GM12878 (cell line): ENCODE results near the gene OGDHL. TPM values are rescaled to one million over a fixed set of nuclear protein-coding genes. Genes with fewer than 3 reads are reported as not detected.
A peak's percentile ranks its signal among the peaks of the same experiment; 100 is the strongest.

Source experiments
- ASH2L ChIP-seq: fragments of 300-600, 200-600 bp; sonication (generic); IDR thresholded peaks from 2 replicates; pipeline ENCODE4 v1.6.1; 2017; ENCODE audit warnings: low read depth, mild to moderate bottlenecking, borderline replicate concordance
- BACH1 ChIP-seq: fragments of 450-650 bp; IDR thresholded peaks from 2 replicates; pipeline ENCODE4 v1.6.1; 2017; ENCODE audit warnings: mild to moderate bottlenecking, borderline replicate concordance
- IKZF1 ChIP-seq: fragments of 450-650 bp; conservative IDR thresholded peaks from 2 replicates; pipeline ENCODE4 v1.6.1; 2017; ENCODE audit warnings: antibody characterized with exemption, mild to moderate bottlenecking
- JUND ChIP-seq: IDR thresholded peaks from 2 replicates; pipeline ENCODE4 v1.6.1; 2012; ENCODE audit warnings: low read depth, mild to moderate bottlenecking, low read length, improper control_type of control experiment, moderate library complexity
- MEF2A ChIP-seq: IDR thresholded peaks from 2 replicates; pipeline ENCODE4 v1.6.1; 2011; ENCODE audit warnings: low read depth, mild to moderate bottlenecking, low read length, moderate library complexity; ENCODE audit not compliant: insufficient read depth
- MXI1 ChIP-seq: fragments of 150-350 bp; IDR thresholded peaks from 2 replicates; pipeline ENCODE4 v1.6.1; 2011; ENCODE audit warnings: low read depth, mild to moderate bottlenecking, inconsistent platforms, low read length, improper control_type of control experiment
- NKRF ChIP-seq: fragments of 450-650 bp; conservative IDR thresholded peaks from 2 replicates; pipeline ENCODE4 v1.6.1; 2017; ENCODE audit warnings: mild to moderate bottlenecking, moderate library complexity
- NR2C1 ChIP-seq: fragments of 450-650 bp; IDR thresholded peaks from 2 replicates; pipeline ENCODE4 v1.6.1; 2017; ENCODE audit warnings: antibody characterized with exemption, mild to moderate bottlenecking, moderate library complexity
- POLR2A ChIP-seq: IDR thresholded peaks from 2 replicates; pipeline ENCODE4 v1.6.1; 2011; ENCODE audit warnings: low read depth, mild to moderate bottlenecking, low read length
- RCOR1 ChIP-seq: conservative IDR thresholded peaks from 2 replicates; pipeline ENCODE4 v1.6.1; 2012; ENCODE audit warnings: low read depth, low read length, improper control_type of control experiment
- REST ChIP-seq: IDR thresholded peaks from 2 replicates; pipeline ENCODE4 v1.6.1; 2012; ENCODE audit warnings: mild to moderate bottlenecking, low read depth, low read length
- SMC3 ChIP-seq: IDR thresholded peaks from 2 replicates; pipeline ENCODE4 v1.6.1; 2011; ENCODE audit warnings: low read length, improper control_type of control experiment, borderline replicate concordance
- TAF1 ChIP-seq: IDR thresholded peaks from 2 replicates; pipeline ENCODE4 v1.6.1; 2011; ENCODE audit warnings: mild to moderate bottlenecking, low read depth, low read length, borderline replicate concordance
- USF1 ChIP-seq: IDR thresholded peaks from 2 replicates; pipeline ENCODE4 v1.6.1; 2011; ENCODE audit warnings: borderline replicate concordance, low read depth, mild to moderate bottlenecking, moderate library complexity, mixed read lengths, low read length; ENCODE audit not compliant: insufficient read depth; ENCODE audit errors: extremely low read length
- USF2 ChIP-seq: IDR thresholded peaks from 2 replicates; pipeline ENCODE4 v1.6.1; 2011; ENCODE audit warnings: low read depth, low read length, improper control_type of control experiment, borderline replicate concordance
- ZBTB40 ChIP-seq: fragments of 450-650 bp; IDR thresholded peaks from 2 replicates; pipeline ENCODE4 v1.6.1; 2016; ENCODE audit warnings: mild to moderate bottlenecking, moderate library complexity, borderline replicate concordance
- polyA plus RNA-seq, 11 experiments: library from polyadenylated mRNA; depleted of rRNA in 4 of 11; unstranded in 6 of 11; stranded (reverse) in 5 of 11; fragments of >200 nt; fragmentation: Nextera tagmentation in 4 of 11; fragmentation: Illumina TruSeq in 1 of 11; extraction: Ambion mirVana in 4 of 11; extraction: Trizol in 1 of 11; gene quantifications; 1 replicate in 1 of 11; 2 replicates in 10 of 11; pipeline versions ENCODE4 v1.2.1 to v1.2.3, GENCODE V29; 2011 to 2016; ENCODE audit warnings: inconsistent platforms in 2 of 11, missing spikeins in 2 of 11, low read depth in 1 of 11
- total RNA-seq, 4 experiments: library from RNA; depleted of rRNA in 3 of 4; stranded (reverse); fragments of >200 nt in 3 of 4; fragmentation: Illumina TruSeq in 1 of 4; extraction: Trizol in 1 of 4; gene quantifications; 2 replicates each; pipeline versions ENCODE4 v1.2.1 to v1.2.3, GENCODE V29; 2013 to 2021

Gene OGDHL
- total and polyA plus RNA-seq, 10 of the 15 experiments (the other 5 are each of a cell fraction or from before 2014, with no cell fraction given): 0.02 to 13.3 (median 0.34) TPM

- TF ChIP-seq NKRF: 0 out of 2 replicates have a peak, but pooled peaks have one; percentile 43
- peak; percentile 94 for TF ChIP-seq USF1
- no peak for TF ChIP-seq MEF2A
- no peak for TF ChIP-seq POLR2A
- TF ChIP-seq SMC3: 0 out of 2 replicates have a peak, but pooled peaks have one; percentile 5
- TF ChIP-seq BACH1: 0 out of 2 replicates have a peak, but pooled peaks have one; percentile 52
- no peak for TF ChIP-seq NR2C1
- TF ChIP-seq RCOR1: peak; percentile 90; the same call in 1 of the 2 replicates
- TF ChIP-seq ZBTB40: no peak
- no peak for TF ChIP-seq JUND
- TF ChIP-seq ASH2L: no peak
- no peak for TF ChIP-seq TAF1
- TF ChIP-seq USF2: peak; percentile 86
- peak; percentile 99 for TF ChIP-seq REST
- TF ChIP-seq IKZF1: peak; percentile 43; the same call in 1 of the 2 replicates
- peak; percentile 60 for TF ChIP-seq MXI1
Measured at GRCh38 chr10:49761789-49762565, at the start of gene OGDHL (continued).
